OCI-LY1 (cell line): ENCODE measurements around the gene PAX8.

Experiments used
- H2AFZ ChIP-seq: fragments of 200-600 bp; sonication (generic), shearing (Covaris generic); 2 replicates; pipeline ENCODE4 v1.6.0; 2014; ENCODE audit warnings: antibody characterized with exemption, mild to moderate bottlenecking, low read length
- H3F3A ChIP-seq: fragments of 200-600 bp; sonication (generic), shearing (Covaris generic); 2 replicates; pipeline ENCODE4 v1.6.0; 2014; ENCODE audit warnings: mild to moderate bottlenecking, antibody characterized with exemption, low read length, moderate library complexity; ENCODE audit not compliant: insufficient read depth
- H3K27ac ChIP-seq: fragments of 200-600 bp; sonication (generic); 2 replicates; pipeline ENCODE4 v1.5.1; 2014; ENCODE audit warnings: low read length, mixed run types, mild to moderate bottlenecking, low read depth; ENCODE audit not compliant: poor library complexity, severe bottlenecking
- H3K27me3 ChIP-seq: fragments of 200-600 bp; sonication (generic); 2 replicates; pipeline ENCODE4 v1.6.0; 2014; ENCODE audit warnings: antibody characterized with exemption, mild to moderate bottlenecking, low read length, moderate library complexity; ENCODE audit not compliant: insufficient read depth
- H3K36me3 ChIP-seq: fragments of 200-600 bp; sonication (generic); 2 replicates; pipeline ENCODE4 v1.6.1; 2014; ENCODE audit warnings: mild to moderate bottlenecking, antibody characterized with exemption, low read length, moderate library complexity, mixed read lengths; ENCODE audit not compliant: insufficient read depth
- H3K4me1 ChIP-seq: fragments of 200-600 bp; sonication (generic); 2 replicates; pipeline ENCODE4 v1.5.1; 2014; ENCODE audit warnings: mild to moderate bottlenecking, low read length, moderate library complexity; ENCODE audit not compliant: insufficient read depth, severe bottlenecking
- H3K4me2 ChIP-seq: fragments of 200-600 bp; sonication (generic), shearing (Covaris generic); 2 replicates; pipeline ENCODE4 v1.6.1; 2014; ENCODE audit warnings: low read length
- H3K4me3 ChIP-seq: fragments of 200-600 bp; sonication (generic); 2 replicates; pipeline ENCODE4 v1.5.1; 2014; ENCODE audit warnings: low read length, low read depth, mild to moderate bottlenecking, mixed read lengths; ENCODE audit not compliant: poor library complexity, severe bottlenecking
- H3K79me2 ChIP-seq: fragments of 200-600 bp; shearing (Covaris generic); 2 replicates; pipeline ENCODE4 v1.6.1; 2016; ENCODE audit warnings: mixed run types, low read length, mixed read lengths; ENCODE audit not compliant: insufficient read depth
- H3K9ac ChIP-seq: fragments of 200-600 bp; sonication (generic), shearing (Covaris generic); 2 replicates; pipeline ENCODE4 v1.6.1; 2014; ENCODE audit warnings: mild to moderate bottlenecking, low read length, mixed read lengths
- H3K9me2 ChIP-seq: fragments of 200-600 bp; sonication (generic), shearing (Covaris generic); 2 replicates; pipeline ENCODE4 v1.6.1; 2014; ENCODE audit warnings: low read depth, mild to moderate bottlenecking, low read length, mixed read lengths
- H3K9me3 ChIP-seq: fragments of 200-600 bp; shearing (Covaris generic); 2 replicates; pipeline ENCODE4 v1.6.1; 2014; ENCODE audit warnings: low read length, mixed read lengths
- H4K20me1 ChIP-seq: fragments of 200-600 bp; sonication (generic), shearing (Covaris generic); 2 replicates; pipeline ENCODE4 v1.6.0; 2016; ENCODE audit warnings: mild to moderate bottlenecking, low read length; ENCODE audit not compliant: insufficient read depth
- CTCF ChIP-seq: fragments of 200-600 bp; sonication (generic), shearing (Covaris generic); IDR thresholded peaks from 2 replicates; pipeline ENCODE4 v1.5.1; 2017; ENCODE audit warnings: mild to moderate bottlenecking, antibody characterized with exemption, low read length, moderate library complexity, mixed read lengths
- EZH2 ChIP-seq: fragments of 200-600 bp; sonication (generic), shearing (Covaris generic); IDR thresholded peaks from 2 replicates; pipeline ENCODE4 v1.8.0; 2017; ENCODE audit warnings: borderline replicate concordance, mixed run types, mild to moderate bottlenecking, antibody characterized with exemption, low read length, moderate library complexity, mixed read lengths

PAX8 gene

DNA sequence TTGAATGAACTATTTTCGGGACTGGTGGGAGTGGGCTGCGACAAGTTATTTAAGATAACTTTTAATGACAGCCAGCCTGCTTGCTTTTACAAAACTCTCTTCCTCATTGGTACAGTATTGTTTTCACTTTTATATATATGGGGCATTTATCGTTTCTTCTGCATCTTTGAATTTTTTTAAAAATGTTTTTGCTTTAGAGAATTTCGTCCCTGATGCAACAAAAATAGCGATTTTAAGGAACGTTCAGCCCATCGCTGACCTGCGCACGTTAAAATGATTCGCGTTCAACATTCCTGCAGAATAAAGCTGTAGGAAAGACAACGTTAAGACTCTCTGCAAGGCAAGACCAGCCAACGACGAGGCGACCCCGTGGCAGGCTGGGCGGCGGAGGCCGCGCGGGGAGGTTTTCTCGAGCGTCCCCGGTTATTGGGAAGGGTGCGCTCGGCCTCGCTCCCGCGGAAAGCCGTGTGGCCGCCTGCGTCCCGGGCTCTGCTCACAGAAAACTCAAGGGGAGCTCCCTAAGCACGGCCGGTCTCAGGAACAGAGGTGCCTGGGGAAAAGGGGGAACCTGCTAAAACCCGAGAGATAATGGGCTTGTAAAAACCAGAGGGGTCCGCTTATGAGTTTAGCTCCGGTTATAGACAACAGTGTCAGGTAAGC lies 3.0 kb downstream of the PAX8 start:
- Histone ChIP-seq H3K9me2 (no peaks in the 10 kb centered on the region), H3K9ac (no peak overlapping the region), H2AFZ (no peak overlapping the region), H3K79me2 (no peaks in the 10 kb centered on the region), H4K20me1 (no peaks in the 10 kb centered on the region), H3K4me2 (no peak overlapping the region), H3K27ac (no peak overlapping the region), H3K36me3 (no peaks in the 10 kb centered on the region), H3K4me1 (no peaks in the 10 kb centered on the region), H3K4me3 (no peak overlapping the region), H3K9me3 (no peaks in the 10 kb centered on the region), H3K27me3 (no peaks in the 10 kb centered on the region), H3F3A (no peaks in the 10 kb centered on the region)
- TF ChIP-seq CTCF (no peak), EZH2 (no peak)

DNA sequence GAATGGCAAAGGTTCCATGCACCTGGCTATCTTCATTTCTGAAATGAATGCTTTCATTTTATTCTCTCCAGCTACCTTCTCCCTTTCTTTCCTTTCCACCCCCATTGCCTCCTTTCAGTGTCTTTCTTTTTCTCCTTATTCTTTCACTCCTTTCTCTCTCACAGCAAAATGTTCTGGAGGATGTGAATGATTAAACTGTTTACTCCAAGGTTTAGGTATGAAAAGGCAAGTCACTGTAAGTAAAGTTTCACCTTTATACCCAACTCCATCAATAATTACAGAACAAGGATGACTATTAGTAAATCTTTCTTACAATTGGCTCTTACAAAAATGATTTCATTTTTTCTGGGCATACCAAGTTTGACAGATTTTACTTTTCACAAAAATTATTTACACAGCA lies 4.3 kb downstream of the PAX8 start:
- H3F3A ChIP-seq: no peaks in the 10 kb centered on the region
- H3K9me3 ChIP-seq: no peaks in the 10 kb centered on the region
- no peak overlapping the region for H3K4me3 ChIP-seq
- TF ChIP-seq EZH2 (no peak), CTCF (no peak)
- H3K9me2 ChIP-seq: no peaks in the 10 kb centered on the region
- no peak overlapping the region for H3K27ac ChIP-seq
- H3K27me3 ChIP-seq: no peaks in the 10 kb centered on the region
- no peak overlapping the region for H3K9ac ChIP-seq
- H2AFZ ChIP-seq: no peak overlapping the region
- no peaks in the 10 kb centered on the region for H4K20me1 ChIP-seq
- H3K36me3 ChIP-seq: no peaks in the 10 kb centered on the region
- no peaks in the 10 kb centered on the region for H3K4me1 ChIP-seq
- H3K79me2 ChIP-seq: no peaks in the 10 kb centered on the region
- no peak overlapping the region for H3K4me2 ChIP-seq

DNA sequence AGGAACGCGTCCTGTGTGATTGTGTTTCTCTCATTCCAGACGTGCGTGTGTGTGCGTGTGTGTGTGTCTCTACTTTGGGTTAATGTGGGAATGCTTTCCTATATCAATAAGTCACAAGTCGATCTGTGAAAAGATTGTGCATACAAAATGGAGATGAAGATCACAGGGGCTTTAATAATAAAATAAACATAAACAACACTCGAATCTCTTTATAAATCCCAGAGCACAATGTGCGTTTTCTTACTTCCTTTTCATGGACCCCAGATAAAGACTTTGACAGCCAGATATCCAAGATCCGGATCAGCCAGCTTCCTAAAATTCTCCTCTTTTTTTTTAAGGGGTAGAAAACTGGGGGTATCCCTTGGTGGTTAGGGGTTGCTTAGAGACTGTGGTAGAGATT lies 4.7 kb downstream of the PAX8 start:
- Histone ChIP-seq H3K9ac (no peak overlapping the region), H3K36me3 (no peaks in the 10 kb centered on the region), H3K79me2 (no peaks in the 10 kb centered on the region), H3F3A (no peaks in the 10 kb centered on the region), H3K9me2 (no peaks in the 10 kb centered on the region), H3K4me1 (no peaks in the 10 kb centered on the region), H2AFZ (no peak overlapping the region), H3K9me3 (no peaks in the 10 kb centered on the region), H3K27ac (no peak overlapping the region), H4K20me1 (no peaks in the 10 kb centered on the region), H3K27me3 (no peaks in the 10 kb centered on the region), H3K4me3 (no peak overlapping the region), H3K4me2 (no peak overlapping the region)
- TF ChIP-seq EZH2 (no peak), CTCF (no peak)
